ENCODE measurements around the gene SPACA9.

The SPACA9 gene

GRCh38 chr9:132894862-132895835 is 16.5 kb downstream of the SPACA9 start:
- no peak for DNase-seq

- DNase-seq, result no peak
Observed at GRCh38 chr9:132896264-132896663, 17.6 kb downstream of the SPACA9 start.

GRCh38 chr9:132896906-132897305 is 18.2 kb downstream of the SPACA9 start:
- no peak for DNase-seq

- no peak for DNase-seq
Observed at GRCh38 chr9:132898051-132898450, 19.4 kb downstream of the SPACA9 start.

GRCh38 chr9:132901858-132902831 is 23.4 kb downstream of the SPACA9 start:
- no peak for DNase-seq

GRCh38 chr9:132903574-132904492 is 25.1 kb downstream of the SPACA9 start:
- DNase-seq, result no peak

- DNase-seq, result no peak
Observed at GRCh38 chr9:132905726-132906125, 27.0 kb downstream of the SPACA9 start.

GRCh38 chr9:132908635-132909034 is 29.9 kb downstream of the SPACA9 start:
- no peak for DNase-seq

- no peak for DNase-seq
Observed at GRCh38 chr9:132909311-132909710, 30.6 kb downstream of the SPACA9 start.

- DNase-seq, result no peak
Observed at GRCh38 chr9:132910376-132910775, 31.7 kb downstream of the SPACA9 start.

GRCh38 chr9:132912131-132912530 is 33.4 kb downstream of the SPACA9 start:
- DNase-seq, result no peak

- no peak for DNase-seq
Observed at GRCh38 chr9:132914924-132915323, 36.2 kb downstream of the SPACA9 start.

- no peak for DNase-seq
Observed at GRCh38 chr9:132919614-132920268, 41.0 kb downstream of the SPACA9 start.

- no peak for DNase-seq
Observed at GRCh38 chr9:132923346-132923902, 44.7 kb downstream of the SPACA9 start.

- DNase-seq, result no peak
Observed at GRCh38 chr9:132927704-132928103, 49.0 kb downstream of the SPACA9 start.

- no peak for DNase-seq
Observed at GRCh38 chr9:132931178-132931735, 52.6 kb downstream of the SPACA9 start.

GRCh38 chr9:132935026-132935425 is 56.3 kb downstream of the SPACA9 start:
- DNase-seq, result no peak

- DNase-seq, result no peak
Observed at GRCh38 chr9:132937463-132937901, 58.8 kb downstream of the SPACA9 start.

- no peak for DNase-seq
Observed at GRCh38 chr9:132939169-132939568, 60.5 kb downstream of the SPACA9 start.
